Ammon's horn (tissue), 1 donor: Measurements from ENCODE around the gene SIMC1.
A peak's percentile ranks its signal among the peaks of the same experiment; 100 is the strongest.

Source experiments
- DNase-seq: peaks from one replicate; pipeline ENCODE4 v3.0.0-alpha.2; 2016; ENCODE audit warnings: low spot score

The SIMC1 gene

GRCh38 chr5:176364765-176365350 is 126.6 kb downstream of the SIMC1 start:
- no peak for DNase-seq

GRCh38 chr5:176365351-176366231 is 127.4 kb downstream of the SIMC1 start, which contains the start of gene ARL10:
TSS of gene ARL10 (plus strand) at chr5:176365487. CDS start at chr5:176365564, 77 bp downstream.
- DNase-seq = peak; percentile 53

GRCh38 chr5:176366232-176366894 is 128.1 kb downstream of the SIMC1 start:
- DNase-seq = no peak

- DNase-seq = no peak
These were observed 130.5 kb downstream of the SIMC1 start for GRCh38 chr5:176368726-176369125.

- DNase-seq = no peak
These were observed 131.9 kb downstream of the SIMC1 start for GRCh38 chr5:176369934-176370711.

GRCh38 chr5:176371621-176372539 is 133.7 kb downstream of the SIMC1 start:
- DNase-seq = no peak

- DNase-seq = no peak
These were observed 135.0 kb downstream of the SIMC1 start for GRCh38 chr5:176373100-176373818.

GRCh38 chr5:176379881-176380280 is 141.7 kb downstream of the SIMC1 start:
- no peak for DNase-seq

- DNase-seq = no peak
These were observed 143.2 kb downstream of the SIMC1 start for GRCh38 chr5:176381423-176381822.

GRCh38 chr5:176381979-176382378 is 143.8 kb downstream of the SIMC1 start:
- no peak for DNase-seq

GRCh38 chr5:176382721-176383120 is 144.5 kb downstream of the SIMC1 start:
- DNase-seq = no peak

- DNase-seq = no peak
These were observed 145.2 kb downstream of the SIMC1 start for GRCh38 chr5:176383248-176383905.

- no peak for DNase-seq
These were observed 145.7 kb downstream of the SIMC1 start for GRCh38 chr5:176383961-176384360.

- DNase-seq = no peak
These were observed 146.2 kb downstream of the SIMC1 start for GRCh38 chr5:176384366-176384930.

GRCh38 chr5:176384991-176385390 is 146.8 kb downstream of the SIMC1 start:
- DNase-seq = no peak

- no peak for DNase-seq
These were observed 148.3 kb downstream of the SIMC1 start for GRCh38 chr5:176386491-176386890.

- DNase-seq = no peak
These were observed 149.2 kb downstream of the SIMC1 start for GRCh38 chr5:176387384-176387925.

GRCh38 chr5:176388003-176388443 is 149.8 kb downstream of the SIMC1 start:
- DNase-seq = no peak
